H1 (cell line): ENCODE data around the gene PANX3. TPM values are rescaled to one million over a fixed set of nuclear protein-coding genes. Genes with fewer than 3 reads are reported as not detected.

Source experiments
- CTCF ChIA-PET: fragments of 300-600 bp; sonication (Branson Sonifier 250); formaldehyde crosslinking; loops from one replicate; lab custom pipeline; 2021; ENCODE audit not compliant: partially characterized antibody; lab: Charles Lee
- POLR2A ChIA-PET: fragments of 300-600 bp; sonication (Branson Sonifier 250); formaldehyde crosslinking; loops from one replicate; lab custom pipeline; 2021; ENCODE audit warnings: inconsistent platforms; ENCODE audit not compliant: partially characterized antibody; lab: Charles Lee
- DNase-seq, 2 experiments: peaks; one replicate each; pipeline versions ENCODE4 v3.0.0 to v3.0.0-alpha.2; 2010 to 2022; ENCODE audit warnings: low spot score in 2 of 2, low read depth in 1 of 2, mixed read lengths in 1 of 2
- FAIRE-seq: peaks from 2 replicates; lab custom pipeline; 2011; peaks lifted over from hg19 to GRCh38; lab: Jason Lieb, UNC
- H2AFZ ChIP-seq: 2 replicates; pipeline ENCODE4 v1.8.1; 2012; ENCODE audit warnings: low read length, inconsistent platforms
- H2AK5ac ChIP-seq: 2 replicates; pipeline ENCODE4 v1.6.1; 2013; ENCODE audit warnings: low read depth, low read length
- H2BK120ac ChIP-seq: replicated peaks from 2 replicates; pipeline ENCODE3; 2013; ENCODE audit warnings: low read depth, low read length, inconsistent platforms
- H2BK12ac ChIP-seq: 2 replicates; pipeline ENCODE4 v1.6.1; 2013; ENCODE audit warnings: low read depth, low read length
- H2BK15ac ChIP-seq: 2 replicates; pipeline ENCODE4 v1.6.1; 2013; ENCODE audit warnings: low read length
- H2BK20ac ChIP-seq: 2 replicates; pipeline ENCODE4 v1.6.1; 2013; ENCODE audit warnings: low read length
- H2BK5ac ChIP-seq: 2 replicates; pipeline ENCODE4 v1.6.1; 2013; ENCODE audit warnings: low read depth, low read length
- H3K14ac ChIP-seq: 2 replicates; pipeline ENCODE4 v1.6.1; 2013; ENCODE audit warnings: inconsistent platforms; ENCODE audit not compliant: insufficient read length
- H3K18ac ChIP-seq: 2 replicates; pipeline ENCODE4 v1.6.1; 2013; ENCODE audit warnings: low read length; ENCODE audit errors: extremely low read depth
- H3K23ac ChIP-seq: 2 replicates; pipeline ENCODE4 v1.6.1; 2013; ENCODE audit warnings: inconsistent platforms; ENCODE audit not compliant: insufficient read length
- H3K23me2 ChIP-seq: 2 replicates; pipeline ENCODE4 v1.6.1; 2013; ENCODE audit warnings: low read depth, low read length
- H3K27ac ChIP-seq: 2 replicates; pipeline ENCODE4 v1.6.1; 2011; ENCODE audit warnings: low read depth, low read length, inconsistent platforms
- H3K27me3 ChIP-seq, 4 experiments: replicated peaks in 1 of 4; 1 replicate in 1 of 4; 2 replicates in 3 of 4; pipeline versions ENCODE4 v1.6.1 to v1.8.1; 2011 to 2013; ENCODE audit warnings: low read length in 3 of 4, mild to moderate bottlenecking in 3 of 4, inconsistent platforms in 2 of 4, mixed read lengths in 2 of 4, moderate library complexity in 1 of 4; ENCODE audit not compliant: control insufficient read depth in 3 of 4, insufficient read depth in 3 of 4; ENCODE audit errors: extremely low read depth in 1 of 4
- H3K36me3 ChIP-seq, 4 experiments: 2 replicates each; pipeline versions ENCODE4 v1.6.1 to v1.8.1; 2011 to 2013; ENCODE audit warnings: mild to moderate bottlenecking in 4 of 4, low read length in 3 of 4, moderate library complexity in 2 of 4, control low read depth in 1 of 4, inconsistent platforms in 1 of 4; ENCODE audit not compliant: insufficient read depth in 4 of 4, control insufficient read depth in 2 of 4
- H3K4ac ChIP-seq: replicated peaks from 2 replicates; pipeline ENCODE3; 2013; ENCODE audit warnings: low read length, low read depth, mixed read lengths, inconsistent platforms; ENCODE audit not compliant: insufficient read length
- H3K4me1 ChIP-seq, 4 experiments: replicated peaks in 1 of 4; 1 replicate in 1 of 4; 2 replicates in 3 of 4; pipeline versions ENCODE4 v1.6.1 to v1.8.1; 2011 to 2013; ENCODE audit warnings: low read length in 3 of 4, inconsistent platforms in 2 of 4, mixed read lengths in 1 of 4; ENCODE audit not compliant: insufficient read depth in 4 of 4, control insufficient read depth in 3 of 4
- H3K4me2 ChIP-seq, 2 experiments: 2 replicates each; pipeline versions ENCODE4 v1.6.1 to v1.8.1; 2011 to 2013; ENCODE audit warnings: low read depth in 2 of 2, low read length in 2 of 2, control low read depth in 1 of 2, inconsistent platforms in 1 of 2, mild to moderate bottlenecking in 1 of 2; ENCODE audit not compliant: insufficient read depth in 1 of 2
- H3K4me3 ChIP-seq, 4 experiments: fragments of 200-600, 300-600 bp in 1 of 4; sonication (generic), shearing (Covaris generic), sonication (Bioruptor Twin) in 1 of 4; 2 replicates each; pipeline versions ENCODE4 v1.5.1 to v1.8.1; 2011 to 2016; ENCODE audit warnings: low read length in 4 of 4, low read depth in 3 of 4, control low read depth in 2 of 4, inconsistent platforms in 2 of 4, mild to moderate bottlenecking in 2 of 4, mixed read lengths in 1 of 4, moderate library complexity in 1 of 4; ENCODE audit not compliant: insufficient read depth in 2 of 4; ENCODE audit errors: extremely low read depth in 1 of 4
- H3K56ac ChIP-seq: replicated peaks from 2 replicates; pipeline ENCODE3; 2013; ENCODE audit warnings: low read depth, mild to moderate bottlenecking, mixed read lengths, low read length, inconsistent platforms; ENCODE audit not compliant: insufficient read length
- H3K79me1 ChIP-seq: 2 replicates; pipeline ENCODE4 v1.6.1; 2013; ENCODE audit warnings: low read depth, low read length, control low read depth
- H3K79me2 ChIP-seq, 2 experiments: 2 replicates each; pipeline versions ENCODE4 v1.6.1 to v1.8.1; 2012 to 2013; ENCODE audit warnings: low read length in 2 of 2, mild to moderate bottlenecking in 2 of 2, inconsistent platforms in 1 of 2; ENCODE audit not compliant: insufficient read depth in 2 of 2, control insufficient read depth in 1 of 2
- H3K9ac ChIP-seq, 4 experiments: replicated peaks in 1 of 4; 1 replicate in 1 of 4; 2 replicates in 3 of 4; pipeline versions ENCODE4 v1.6.1 to v1.8.1; 2011 to 2013; ENCODE audit warnings: low read depth in 3 of 4, low read length in 3 of 4, control low read depth in 2 of 4, mild to moderate bottlenecking in 2 of 4, moderate library complexity in 2 of 4, inconsistent platforms in 1 of 4; ENCODE audit errors: extremely low read depth in 1 of 4
- H3K9me3 ChIP-seq, 2 experiments: 2 replicates each; pipeline versions ENCODE4 v1.6.1 to v1.8.1; 2012 to 2013; ENCODE audit warnings: mild to moderate bottlenecking in 2 of 2, moderate library complexity in 2 of 2, control low read depth in 1 of 2, inconsistent platforms in 1 of 2, low read depth in 1 of 2, low read length in 1 of 2, mixed read lengths in 1 of 2; ENCODE audit not compliant: insufficient read depth in 2 of 2
- H4K20me1 ChIP-seq, 2 experiments: replicated peaks in 1 of 2; 2 replicates each; pipeline versions ENCODE3 to v1.8.1; 2011 to 2013; ENCODE audit warnings: inconsistent platforms in 2 of 2, low read length in 2 of 2, mild to moderate bottlenecking in 1 of 2; ENCODE audit not compliant: insufficient read depth in 2 of 2, control insufficient read depth in 1 of 2
- H4K5ac ChIP-seq: 2 replicates; pipeline ENCODE4 v1.6.1; 2013; ENCODE audit warnings: low read length, low read depth, mixed read lengths, inconsistent platforms; ENCODE audit not compliant: insufficient read length
- H4K8ac ChIP-seq: 2 replicates; pipeline ENCODE4 v1.8.0; 2013; ENCODE audit warnings: mild to moderate bottlenecking, moderate library complexity, low read length, inconsistent platforms; ENCODE audit not compliant: insufficient read depth; ENCODE audit errors: extremely low read depth
- H4K91ac ChIP-seq: replicated peaks from 2 replicates; pipeline ENCODE3; 2013; ENCODE audit warnings: low read length, mixed read lengths, inconsistent platforms; ENCODE audit not compliant: insufficient read length
- ASH2L ChIP-seq: fragments of 200-600, 300-600 bp; sonication (generic); IDR thresholded peaks from one replicate; pipeline ENCODE4 v1.7.1; 2017; ENCODE audit warnings: low read length
- WGBS, 2 experiments: shearing (Covaris generic) in 1 of 2; methylation state at CpG; one replicate each; pipeline versions ENCODE4 v1.1.6 to v1.1.7; 2013 to 2015; ENCODE audit warnings: low lambda C conversion rate in 2 of 2, mixed read lengths in 2 of 2, inconsistent platforms in 1 of 2, low coverage in 1 of 2, missing lambda C conversion rate in 1 of 2; ENCODE audit not compliant: insufficient replicate concordance in 2 of 2, insufficient coverage in 1 of 2, insufficient read length in 1 of 2; ENCODE audit errors: extremely low coverage in 1 of 2, missing lambda C conversion rate in 1 of 2; 5-methylcytosine and 5-hydroxymethylcytosine counted together
- polyA plus RNA-seq, 7 experiments: library from polyadenylated mRNA; depleted of rRNA in 3 of 7; stranded (reverse) in 5 of 7; unstranded in 2 of 7; fragments of >200 nt in 5 of 7; fragments of 200-250 nt in 2 of 7; gene quantifications; 1 replicate in 5 of 7; 2 replicates in 1 of 7; 4 replicates in 1 of 7; pipeline versions ENCODE4 v1.2.1 to v1.2.3, GENCODE V29; 2011 to 2013; ENCODE audit warnings: missing spikeins in 2 of 7, mixed read lengths in 2 of 7
- total RNA-seq: library from RNA; stranded (reverse); fragmentation: NEBNext Ultra II Directional; extraction: Animal tissue kit (Norgen Biotek cat#: 25700); gene quantifications from 2 replicates; pipeline ENCODE4 v1.2.1, GENCODE V29; 2021

The PANX3 gene
- total and polyA plus RNA-seq, 2 of the 8 experiments (the other 6 are each of a cell fraction or from before 2014, with no cell fraction given) = not detected

DNA sequence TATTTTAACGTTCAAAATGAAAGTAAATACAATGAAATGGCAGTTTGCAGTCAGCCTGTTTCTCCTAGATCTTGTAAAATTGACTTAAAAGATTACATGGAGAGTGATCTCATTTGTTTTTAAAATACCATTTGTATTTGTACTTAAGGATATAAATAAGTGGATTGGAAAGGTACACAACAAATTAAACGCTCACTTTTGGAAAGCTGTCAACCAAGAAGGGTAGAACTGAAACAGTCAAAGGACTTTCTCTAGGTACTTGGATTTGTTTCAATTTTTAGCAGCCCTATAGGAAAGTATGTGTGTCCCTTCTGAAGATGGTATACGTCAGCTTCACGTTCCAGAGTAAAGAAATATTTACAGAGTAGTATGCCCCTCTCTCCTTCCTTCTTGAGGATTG is 18.7 kb downstream of the PANX3 start:
- Histone ChIP-seq H2AFZ (no peak overlapping the region), H3K14ac (no peak overlapping the region), H2BK5ac (no peak overlapping the region), H2AK5ac (no peak overlapping the region), H2BK20ac (no peak overlapping the region), H3K79me2 (no peaks in the 10 kb centered on the region; a peak in 1 of 4 replicates), H3K56ac (no peak overlapping the region), H4K5ac (no peak overlapping the region), H2BK12ac (no peak overlapping the region), H3K4me1 (no peaks in the 10 kb centered on the region), H3K18ac (no peak overlapping the region), H3K23ac (no peak overlapping the region), H2BK15ac (no peak overlapping the region), H3K4me2 (no peak overlapping the region), H3K9ac (no peak overlapping the region), H3K9me3 (no peaks in the 10 kb centered on the region), H3K23me2 (no peaks in the 10 kb centered on the region; the same call in 1 of the 2 replicates), H4K91ac (no peak overlapping the region), H3K36me3 (peaks cover 13 to 76% (median 59%) of the 10 kb centered on the region in 4 experiments), H3K27me3 (no peaks in the 10 kb centered on the region), H4K20me1 (peaks cover 0 to 3% of the 10 kb centered on the region in 2 experiments), H4K8ac (no peak overlapping the region), H3K79me1 (no peaks in the 10 kb centered on the region), H2BK120ac (no peak overlapping the region), H3K4ac (no peak overlapping the region), H3K27ac (no peak overlapping the region), H3K4me3 (no peak overlapping the region)
- ChIA-PET CTCF (interaction anchor here (0.8 to 3.8 kb wide), 4 partner anchors 10 to 41 kb away, joined by 3 to 25 read pairs (median 4); no protein-coding TSS in a partner anchor), POLR2A (interaction anchor here (1.2 kb wide), 1 partner anchor 10 kb away, joined by 4 read pairs; no protein-coding TSS in a partner anchor)
- no peak for FAIRE-seq
- no peak for TF ChIP-seq ASH2L
- WGBS, 2 experiments = 91% methylated on average over 4 of the region's 4 CpGs; no CpG with 5 or more reads in 1 of the 2 experiments
- DNase-seq = no peak
